PC-9 (cell line): Measurements from ENCODE around the gene CALU. TPM values are rescaled to one million over a fixed set of nuclear protein-coding genes. Genes with fewer than 3 reads are reported as not detected.

Experiments used
- BruUV-seq: library from RNA; stranded (reverse); fragments of 400-500 nt; replicated peaks from 2 replicates; lab custom pipeline; 2021; lab: Mats Ljungman, UMichigan
- CTCF ChIA-PET: fragments of 300-600 bp; sonication (Branson Sonifier 250); formaldehyde crosslinking; loops from one replicate; lab custom pipeline; 2022; ENCODE audit warnings: antibody characterized with exemption; lab: Charles Lee
- POLR2A ChIA-PET: fragments of 300-600 bp; sonication (Branson Sonifier 250); formaldehyde crosslinking; loops from one replicate; lab custom pipeline; 2022; ENCODE audit warnings: antibody characterized with exemption; ENCODE audit not compliant: unreplicated experiment; lab: Charles Lee
- DNase-seq, 2 experiments: peaks; one replicate each; pipeline versions ENCODE4 v3.0.0 to v3.0.0-alpha.2; 2015 to 2022; ENCODE audit warnings: mixed read lengths in 1 of 2
- H2AFZ ChIP-seq: fragments of 200-600 bp; sonication (generic); 2 replicates; pipeline ENCODE4 v1.8.1; 2017; ENCODE audit warnings: antibody characterized with exemption
- H3F3A ChIP-seq: fragments of 200-600 bp; sonication (generic); 2 replicates; pipeline ENCODE4 v1.8.1; 2017; ENCODE audit warnings: antibody characterized with exemption, mild to moderate bottlenecking, low read depth; ENCODE audit not compliant: insufficient read depth
- H3K27ac ChIP-seq: fragments of 200-600 bp; sonication (generic); 2 replicates; pipeline ENCODE4 v1.6.1; 2016; ENCODE audit warnings: mixed run types
- H3K27me3 ChIP-seq: fragments of 200-600 bp; sonication (generic); 2 replicates; pipeline ENCODE4 v1.6.1; 2016; ENCODE audit warnings: low read depth, mixed run types; ENCODE audit not compliant: insufficient read depth
- H3K36me3 ChIP-seq: fragments of 200-600 bp; sonication (generic); 2 replicates; pipeline ENCODE4 v1.6.1; 2016; ENCODE audit warnings: low read depth, mixed run types
- H3K4me1 ChIP-seq: fragments of 200-600 bp; sonication (generic); replicated peaks from 2 replicates; pipeline ENCODE4 v1.6.1; 2016; ENCODE audit warnings: mixed run types; ENCODE audit not compliant: insufficient read depth
- H3K4me2 ChIP-seq: fragments of 200-600 bp; sonication (generic); 2 replicates; pipeline ENCODE4 v1.6.1; 2017; ENCODE audit warnings: mixed run types
- H3K4me3 ChIP-seq: fragments of 200-600 bp; sonication (generic); 2 replicates; pipeline ENCODE4 v1.6.1; 2016; ENCODE audit warnings: mixed run types
- H3K79me2 ChIP-seq: fragments of 200-600 bp; sonication (generic); 2 replicates; pipeline ENCODE4 v1.6.1; 2017; ENCODE audit warnings: low read depth, mixed run types
- H3K9me2 ChIP-seq: fragments of 200-600 bp; sonication (generic); 2 replicates; pipeline ENCODE4 v1.8.1; 2017; ENCODE audit warnings: mild to moderate bottlenecking; ENCODE audit not compliant: insufficient read depth
- H3K9me3 ChIP-seq: fragments of 200-600 bp; sonication (generic); 2 replicates; pipeline ENCODE4 v1.8.1; 2016; ENCODE audit warnings: low read depth; ENCODE audit not compliant: insufficient read depth
- H4K20me1 ChIP-seq: fragments of 200-600 bp; sonication (generic); 2 replicates; pipeline ENCODE4 v1.8.1; 2017; ENCODE audit not compliant: insufficient read depth
- CTCF ChIP-seq: fragments of 200-600 bp; sonication (generic); conservative IDR thresholded peaks from 2 replicates; pipeline ENCODE4 v1.6.1; 2017; ENCODE audit warnings: mixed run types, antibody characterized with exemption, mild to moderate bottlenecking, moderate library complexity
- EZH2 ChIP-seq: fragments of 200-600 bp; sonication (generic); IDR thresholded peaks from 2 replicates; pipeline ENCODE4 v1.8.0; 2017; ENCODE audit warnings: antibody characterized with exemption, low read depth
- intact Hi-C: fragments of 100-400 bp; cut with micrococcal nuclease; formaldehyde crosslinking; loops from one replicate; pipeline ENCODE4 v1.10.0; 2022; ENCODE audit not compliant: unreplicated experiment
- total RNA-seq: library from RNA; stranded (reverse); gene quantifications from 2 replicates; pipeline ENCODE4 v1.2.3, GENCODE V29; 2021

Gene CALU
- total RNA-seq, 1 experiment from 2014 or later: 152 TPM

GRCh38 chr7:128809363-128809762, 70.2 kb downstream of the CALU start:
- H3K4me1 ChIP-seq: peaks cover 12% of the 10 kb centered on the region
- H4K20me1 ChIP-seq: no peaks in the 10 kb centered on the region
- no peaks in the 10 kb centered on the region for H3K27me3 ChIP-seq
- no peaks in the 10 kb centered on the region for H3K9me2 ChIP-seq
- no peak overlapping the region for H2AFZ ChIP-seq
- ChIA-PET POLR2A (interaction anchor here (0.7 kb wide), 1 partner anchor 354 kb away, joined by 6 read pairs; no protein-coding TSS in a partner anchor), CTCF (interaction anchor here (0.5 to 0.6 kb wide), 2 partner anchors 53 to 414 kb away, joined by 3 to 4 read pairs; partner anchors contain the start of gene ATP6V1F)
- no peaks in the 10 kb centered on the region for H3K36me3 ChIP-seq
- no TSS peak for BruUV-seq
- no peak for DNase-seq
- H3K27ac ChIP-seq: no peak overlapping the region
- H3K79me2 ChIP-seq: no peaks in the 10 kb centered on the region
- H3F3A ChIP-seq: peaks cover 10% of the 10 kb centered on the region; the same call in 1 of the 2 replicates
- intact Hi-C loops: no loop called here
- H3K9me3 ChIP-seq: no peaks in the 10 kb centered on the region
- H3K4me3 ChIP-seq: no peak overlapping the region
- H3K4me2 ChIP-seq: no peak overlapping the region
- TF ChIP-seq EZH2: no peak
- no peak for TF ChIP-seq CTCF

- ChIA-PET CTCF (no interaction called here), POLR2A (no interaction called here)
- Histone ChIP-seq H3F3A (peaks cover 10% of the 10 kb centered on the region; the same call in 1 of the 2 replicates), H3K79me2 (no peaks in the 10 kb centered on the region), H3K27me3 (no peaks in the 10 kb centered on the region), H3K4me2 (no peak overlapping the region), H3K9me3 (no peaks in the 10 kb centered on the region), H3K27ac (no peak overlapping the region), H2AFZ (no peak overlapping the region), H3K4me1 (peaks cover 12% of the 10 kb centered on the region), H3K36me3 (no peaks in the 10 kb centered on the region), H4K20me1 (no peaks in the 10 kb centered on the region), H3K9me2 (no peaks in the 10 kb centered on the region), H3K4me3 (no peak overlapping the region)
- no TSS peak for BruUV-seq
- DNase-seq: no peak
- TF ChIP-seq EZH2: no peak
- intact Hi-C loops: no loop called here
Measured at GRCh38 chr7:128810473-128810872, 71.3 kb downstream of the CALU start.

- H3K36me3 ChIP-seq: no peaks in the 10 kb centered on the region
- H3F3A ChIP-seq: peaks cover 10% of the 10 kb centered on the region; the same call in 1 of the 2 replicates
- H3K27me3 ChIP-seq: no peaks in the 10 kb centered on the region
- ChIA-PET POLR2A (no interaction called here), CTCF (no interaction called here)
- H3K9me3 ChIP-seq: no peaks in the 10 kb centered on the region
- H4K20me1 ChIP-seq: no peaks in the 10 kb centered on the region
- DNase-seq: no peak
- no peaks in the 10 kb centered on the region for H3K9me2 ChIP-seq
- BruUV-seq: no TSS peak
- TF ChIP-seq CTCF (no peak), EZH2 (no peak)
- H3K4me3 ChIP-seq: no peak overlapping the region
- peaks cover 12% of the 10 kb centered on the region for H3K4me1 ChIP-seq
- intact Hi-C loops: no loop called here
- H3K4me2 ChIP-seq: no peak overlapping the region
- no peak overlapping the region for H3K27ac ChIP-seq
- H3K79me2 ChIP-seq: no peaks in the 10 kb centered on the region
- H2AFZ ChIP-seq: no peak overlapping the region
Measured at GRCh38 chr7:128810997-128811396, 71.8 kb downstream of the CALU start.
